GM23248 (cell line): ENCODE data around the gene TSPAN5. TPM values are rescaled to one million over a fixed set of nuclear protein-coding genes. Genes with fewer than 3 reads are reported as not detected.
A peak's percentile ranks its signal among the peaks of the same experiment; 100 is the strongest.

Experiments used
- DNase-seq: peaks from one replicate; pipeline ENCODE4 v3.0.0-alpha.2; 2015
- H2AFZ ChIP-seq: fragments of 200-600 bp; sonication (generic); 2 replicates; pipeline ENCODE4 v1.6.1; 2016; ENCODE audit warnings: antibody characterized with exemption
- H3F3A ChIP-seq: fragments of 200-600 bp; sonication (generic); 2 replicates; pipeline ENCODE4 v1.6.1; 2016; ENCODE audit warnings: mild to moderate bottlenecking, antibody characterized with exemption, mixed run types; ENCODE audit not compliant: insufficient read depth
- H3K27ac ChIP-seq: fragments of 200-600 bp; sonication (generic); 2 replicates; pipeline ENCODE4 v1.5.1; 2016; ENCODE audit warnings: mild to moderate bottlenecking
- H3K27me3 ChIP-seq: fragments of 200-600 bp; sonication (generic); replicated peaks from 2 replicates; pipeline ENCODE4 v1.6.1; 2016; ENCODE audit warnings: mild to moderate bottlenecking; ENCODE audit not compliant: insufficient read depth
- H3K36me3 ChIP-seq: fragments of 200-600 bp; sonication (generic); 2 replicates; pipeline ENCODE4 v1.6.1; 2016; ENCODE audit warnings: low read depth, mild to moderate bottlenecking
- H3K4me1 ChIP-seq: fragments of 200-600 bp; sonication (generic); 2 replicates; pipeline ENCODE4 v1.6.1; 2016; ENCODE audit warnings: mild to moderate bottlenecking; ENCODE audit not compliant: insufficient read depth
- H3K4me2 ChIP-seq: fragments of 200-600 bp; sonication (generic); one replicate; pipeline ENCODE4 v1.6.1; 2016; ENCODE audit warnings: mild to moderate bottlenecking; ENCODE audit not compliant: unreplicated experiment
- H3K4me3 ChIP-seq: fragments of 200-600 bp; sonication (generic); 2 replicates; pipeline ENCODE4 v1.5.1; 2016; ENCODE audit warnings: mild to moderate bottlenecking
- H3K79me2 ChIP-seq: fragments of 200-600 bp; sonication (generic); 2 replicates; pipeline ENCODE4 v1.6.1; 2016; ENCODE audit warnings: mild to moderate bottlenecking; ENCODE audit not compliant: insufficient read depth
- H3K9ac ChIP-seq: fragments of 200-600 bp; sonication (generic); 2 replicates; pipeline ENCODE4 v1.6.1; 2016; ENCODE audit warnings: mild to moderate bottlenecking
- H3K9me2 ChIP-seq: fragments of 200-600 bp; sonication (generic); 2 replicates; pipeline ENCODE4 v1.6.1; 2016; ENCODE audit warnings: mixed run types, mild to moderate bottlenecking, moderate library complexity; ENCODE audit not compliant: insufficient read depth
- H3K9me3 ChIP-seq: fragments of 200-600 bp; sonication (generic); one replicate; pipeline ENCODE4 v1.6.1; 2017; ENCODE audit warnings: low read depth
- H4K20me1 ChIP-seq: fragments of 200-600 bp; sonication (generic); 2 replicates; pipeline ENCODE4 v1.6.0; 2016; ENCODE audit not compliant: insufficient read depth
- EZH2 ChIP-seq: fragments of 200-600 bp; sonication (generic); IDR thresholded peaks from 2 replicates; pipeline ENCODE4 v1.6.1; 2018; ENCODE audit warnings: antibody characterized with exemption, mild to moderate bottlenecking; ENCODE audit not compliant: insufficient read depth, poor library complexity, severe bottlenecking
- EZH2phosphoT487 ChIP-seq: fragments of 200-600 bp; sonication (generic); IDR thresholded peaks from 2 replicates; pipeline ENCODE4 v1.6.1; 2018; ENCODE audit warnings: antibody characterized with exemption, moderate library complexity, mild to moderate bottlenecking, low read depth; ENCODE audit not compliant: insufficient read depth
- WGBS, 2 experiments: methylation state at CpG; one replicate each; pipeline ENCODE4 v1.1.6; 2015 to 2017; ENCODE audit warnings: low lambda C conversion rate in 2 of 2, low coverage in 1 of 2; ENCODE audit errors: missing lambda C conversion rate in 2 of 2; 5-methylcytosine and 5-hydroxymethylcytosine counted together
- in situ Hi-C: fragments of 300-500 bp; cut with MboI; formaldehyde crosslinking; loops from 2 replicates; pipeline ENCODE4 v1.15.0; 2020
- polyA plus RNA-seq: library from polyadenylated mRNA; unstranded; fragments of >200 nt; fragmentation: Nextera tagmentation; extraction: Ambion mirVana; gene quantifications from 2 replicates; pipeline ENCODE4 v1.2.1, GENCODE V29; 2016
- total RNA-seq: library from RNA; depleted of rRNA; stranded (reverse); fragments of >200 nt; shearing (Covaris generic); gene quantifications from 2 replicates; pipeline ENCODE4 v1.2.3, GENCODE V29; 2014

The TSPAN5 gene
- total and polyA plus RNA-seq, 2 experiments from 2014 or later: 61.9 to 76.6 TPM

DNA sequence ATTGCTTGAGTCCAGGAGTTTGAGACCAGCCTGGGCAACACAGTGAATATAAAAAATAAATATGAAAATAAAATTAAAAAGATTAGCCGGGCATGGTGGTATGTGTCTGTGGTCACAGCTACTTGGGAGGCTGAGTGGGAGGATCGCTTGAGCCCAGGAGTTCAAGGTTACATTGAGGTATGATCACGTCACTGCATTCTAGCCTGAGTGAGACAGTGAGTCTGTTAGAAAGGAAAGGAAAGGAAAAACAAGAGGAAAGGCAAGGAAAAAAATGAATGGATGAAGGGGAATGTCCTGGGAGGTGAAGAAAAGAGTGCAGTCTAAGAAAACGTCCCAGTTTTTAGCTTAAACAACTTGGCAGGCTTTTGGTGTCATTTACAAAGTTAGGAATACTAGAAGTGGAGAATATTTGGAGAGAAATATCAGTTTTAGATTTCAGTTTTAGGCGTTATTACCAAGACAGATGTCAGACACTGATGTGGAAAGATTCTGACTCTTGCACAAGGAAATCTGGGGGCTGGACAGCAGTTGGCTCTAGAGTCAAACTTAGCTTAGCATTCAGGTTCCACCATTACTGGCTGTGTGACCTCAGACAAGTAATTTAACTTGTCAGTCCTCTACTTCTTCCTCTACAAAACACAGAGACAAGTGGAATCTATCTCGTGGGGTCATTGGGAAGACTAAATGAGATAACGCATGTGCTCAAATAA, 139.0 kb downstream of the TSPAN5 start:
- WGBS, 2 experiments: 65 to 69% methylated on average over 7 of the region's 7 CpGs
- peaks cover 87% of the 10 kb centered on the region for H3K79me2 ChIP-seq
- peak; percentile 63 for DNase-seq
- H3F3A ChIP-seq: peaks cover 78% of the 10 kb centered on the region
- in situ Hi-C loops: no loop called here
- no peaks in the 10 kb centered on the region for H3K36me3 ChIP-seq
- H3K4me2 ChIP-seq: no peak overlapping the region
- H3K4me1 ChIP-seq: peaks cover 85% of the 10 kb centered on the region
- TF ChIP-seq EZH2 (no peak), EZH2phosphoT487 (no peak)
- H3K4me3 ChIP-seq: no peak overlapping the region
- no peaks in the 10 kb centered on the region for H3K27me3 ChIP-seq
- H3K9ac ChIP-seq: peak overlapping the region; percentile 23
- peak overlapping the region; percentile 56 for H3K27ac ChIP-seq
- H3K9me2 ChIP-seq: no peaks in the 10 kb centered on the region
- no peak overlapping the region for H2AFZ ChIP-seq
- H4K20me1 ChIP-seq: no peaks in the 10 kb centered on the region
- H3K9me3 ChIP-seq: no peaks in the 10 kb centered on the region

DNA sequence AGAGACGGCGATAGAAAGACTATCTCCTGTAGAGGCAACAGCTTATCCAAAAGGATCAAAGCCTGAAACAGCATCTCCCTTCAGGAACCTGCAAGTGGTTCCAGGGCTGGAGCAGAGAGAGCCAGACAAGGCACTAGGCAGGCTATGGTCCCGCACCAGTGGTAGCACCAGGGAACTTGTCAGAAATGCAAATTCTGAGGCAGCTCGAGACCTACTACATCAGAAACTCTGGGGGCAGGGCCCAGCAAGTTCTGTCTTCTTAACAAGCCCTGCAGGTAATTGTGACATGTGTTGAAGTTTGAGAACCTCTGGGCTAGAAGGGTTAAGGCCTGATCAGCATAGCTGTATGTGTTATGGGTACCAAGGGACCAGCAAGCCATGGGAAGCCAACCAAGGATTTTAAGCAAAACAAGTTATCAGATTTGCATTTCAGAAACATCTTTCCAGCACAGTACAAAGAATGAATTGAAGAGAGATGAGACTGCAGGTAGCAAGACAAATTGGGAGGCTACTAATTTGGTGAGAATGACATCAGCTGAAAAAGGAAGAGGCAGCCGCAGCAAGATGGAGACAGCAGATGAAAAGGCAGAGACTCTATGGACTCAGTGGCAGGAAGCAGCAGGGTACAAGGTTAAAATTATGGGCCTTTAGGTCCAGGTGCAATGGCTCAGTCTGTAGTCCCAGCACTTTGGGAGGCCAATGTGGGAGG, 139.7 kb downstream of the TSPAN5 start:
- 98 to 99% methylated on average over 5 of the region's 5 CpGs for WGBS, 2 experiments

GRCh38 chr4:98517218-98518021, 141.0 kb downstream of the TSPAN5 start:
- no peaks in the 10 kb centered on the region for H4K20me1 ChIP-seq
- in situ Hi-C loops: no loop called here
- no peaks in the 10 kb centered on the region for H3K27me3 ChIP-seq
- 64 to 67% methylated on average over 2 of the region's 2 CpGs for WGBS, 2 experiments
- peak overlapping the region; percentile 47 for H3K4me2 ChIP-seq
- peaks cover 96% of the 10 kb centered on the region for H3K79me2 ChIP-seq
- H3K9me2 ChIP-seq: no peaks in the 10 kb centered on the region
- H3K4me1 ChIP-seq: peaks cover 67% of the 10 kb centered on the region
- DNase-seq: no peak
- TF ChIP-seq EZH2 (no peak), EZH2phosphoT487 (no peak)
- peak overlapping the region; percentile 91 for H3K27ac ChIP-seq
- peaks cover 60% of the 10 kb centered on the region for H3F3A ChIP-seq
- no peak overlapping the region for H3K4me3 ChIP-seq
- peak overlapping the region; percentile 52; the same call in 1 of the 2 replicates for H3K9ac ChIP-seq
- no peaks in the 10 kb centered on the region for H3K36me3 ChIP-seq
- no peak overlapping the region for H2AFZ ChIP-seq
- H3K9me3 ChIP-seq: no peaks in the 10 kb centered on the region

More for the DNA sequence above, 139.7 kb downstream of the TSPAN5 start:
- Histone ChIP-seq H3K4me3 (no peak overlapping the region), H3K4me1 (peaks cover 78% of the 10 kb centered on the region), H3K27ac (peak overlapping the region; percentile 56), H3K27me3 (no peaks in the 10 kb centered on the region), H2AFZ (no peak overlapping the region), H3K9me2 (no peaks in the 10 kb centered on the region), H3F3A (peaks cover 71% of the 10 kb centered on the region), H3K4me2 (peak overlapping the region; percentile 47), H3K36me3 (no peaks in the 10 kb centered on the region), H3K9me3 (no peaks in the 10 kb centered on the region), H3K9ac (no peak overlapping the region), H3K79me2 (peaks cover 87% of the 10 kb centered on the region), H4K20me1 (no peaks in the 10 kb centered on the region)
- no peak for DNase-seq
- in situ Hi-C loops: no loop called here
- no peak for TF ChIP-seq EZH2
- TF ChIP-seq EZH2phosphoT487: no peak

GRCh38 chr4:98516441-98517217, 141.8 kb downstream of the TSPAN5 start:
- H3K27me3 ChIP-seq: no peaks in the 10 kb centered on the region
- H3K9me3 ChIP-seq: no peaks in the 10 kb centered on the region
- no peak overlapping the region for H2AFZ ChIP-seq
- peak overlapping the region; percentile 52 for H3K9ac ChIP-seq
- H3K9me2 ChIP-seq: no peaks in the 10 kb centered on the region
- no peaks in the 10 kb centered on the region for H4K20me1 ChIP-seq
- peaks cover 96% of the 10 kb centered on the region for H3K79me2 ChIP-seq
- peak overlapping the region; percentile 55 for H3K4me2 ChIP-seq
- in situ Hi-C loops: no loop called here
- H3K4me1 ChIP-seq: peaks cover 61% of the 10 kb centered on the region
- peaks cover 54% of the 10 kb centered on the region for H3F3A ChIP-seq
- no peak overlapping the region for H3K4me3 ChIP-seq
- TF ChIP-seq EZH2phosphoT487 (no peak), EZH2 (no peak)
- H3K27ac ChIP-seq: peak overlapping the region; percentile 91
- DNase-seq: peak; percentile 48
- H3K36me3 ChIP-seq: no peaks in the 10 kb centered on the region
- WGBS, 2 experiments: 60 to 65% methylated on average over 5 of the region's 5 CpGs
